ENCODE measurements around the gene SNPH.

SNPH gene

GRCh38 chr20:1302685-1303541 lies 36.8 kb downstream of the SNPH start:
- Histone ChIP-seq H3K9me3 (ENCODE audit: control insufficient read depth in 1 of 2, low read length in 2 of 2) (no peaks in the 10 kb centered on the region), H3K27ac (ENCODE audit: low read length) (no peak overlapping the region), H3K27me3 (ENCODE audit: low read depth, low read length) (no peaks in the 10 kb centered on the region), H3K4me3 (ENCODE audit: low read depth in 1 of 2, low read length in 2 of 2) (no peak overlapping the region), H3K4me1 (ENCODE audit: control insufficient read depth in 1 of 2, insufficient read depth in 2 of 2, low read length in 2 of 2) (no peaks in the 10 kb centered on the region), H3K36me3 (ENCODE audit: control insufficient read depth in 1 of 2, insufficient read depth in 2 of 2, low read length in 2 of 2) (peaks cover 9 to 41% of the 10 kb centered on the region in 2 donors)

GRCh38 chr20:1304710-1305515 lies 38.8 kb downstream of the SNPH start:
- Histone ChIP-seq H3K27ac (ENCODE audit: low read length) (no peak overlapping the region), H3K4me1 (ENCODE audit: control insufficient read depth in 1 of 2, insufficient read depth in 2 of 2, low read length in 2 of 2) (no peaks in the 10 kb centered on the region), H3K36me3 (ENCODE audit: control insufficient read depth in 1 of 2, insufficient read depth in 2 of 2, low read length in 2 of 2) (peaks cover 9 to 40% of the 10 kb centered on the region in 2 donors), H3K9me3 (ENCODE audit: control insufficient read depth in 1 of 2, low read length in 2 of 2) (no peaks in the 10 kb centered on the region), H3K4me3 (ENCODE audit: low read depth in 1 of 2, low read length in 2 of 2) (no peak overlapping the region), H3K27me3 (ENCODE audit: low read depth, low read length) (no peaks in the 10 kb centered on the region)

GRCh38 chr20:1305712-1306111 lies 39.6 kb downstream of the SNPH start:
- Histone ChIP-seq H3K4me1 (ENCODE audit: control insufficient read depth in 1 of 2, insufficient read depth in 2 of 2, low read length in 2 of 2) (no peaks in the 10 kb centered on the region), H3K4me3 (ENCODE audit: low read depth in 1 of 2, low read length in 2 of 2) (no peak overlapping the region), H3K27ac (ENCODE audit: low read length) (no peak overlapping the region), H3K9me3 (ENCODE audit: control insufficient read depth in 1 of 2, low read length in 2 of 2) (no peaks in the 10 kb centered on the region), H3K27me3 (ENCODE audit: low read depth, low read length) (no peaks in the 10 kb centered on the region), H3K36me3 (ENCODE audit: control insufficient read depth in 1 of 2, insufficient read depth in 2 of 2, low read length in 2 of 2) (peaks cover 9 to 39% of the 10 kb centered on the region in 2 donors)

- Histone ChIP-seq H3K9me3 (ENCODE audit: control insufficient read depth in 1 of 2, low read length in 2 of 2) (no peaks in the 10 kb centered on the region), H3K27ac (ENCODE audit: low read length) (no peak overlapping the region), H3K36me3 (ENCODE audit: control insufficient read depth in 1 of 2, insufficient read depth in 2 of 2, low read length in 2 of 2) (peaks cover 9 to 36% of the 10 kb centered on the region in 2 donors), H3K4me1 (ENCODE audit: control insufficient read depth in 1 of 2, insufficient read depth in 2 of 2, low read length in 2 of 2) (no peaks in the 10 kb centered on the region), H3K4me3 (ENCODE audit: low read depth in 1 of 2, low read length in 2 of 2) (no peak overlapping the region), H3K27me3 (ENCODE audit: low read depth, low read length) (no peaks in the 10 kb centered on the region)
Measured at GRCh38 chr20:1306316-1307135, 40.4 kb downstream of the SNPH start.

DNA sequence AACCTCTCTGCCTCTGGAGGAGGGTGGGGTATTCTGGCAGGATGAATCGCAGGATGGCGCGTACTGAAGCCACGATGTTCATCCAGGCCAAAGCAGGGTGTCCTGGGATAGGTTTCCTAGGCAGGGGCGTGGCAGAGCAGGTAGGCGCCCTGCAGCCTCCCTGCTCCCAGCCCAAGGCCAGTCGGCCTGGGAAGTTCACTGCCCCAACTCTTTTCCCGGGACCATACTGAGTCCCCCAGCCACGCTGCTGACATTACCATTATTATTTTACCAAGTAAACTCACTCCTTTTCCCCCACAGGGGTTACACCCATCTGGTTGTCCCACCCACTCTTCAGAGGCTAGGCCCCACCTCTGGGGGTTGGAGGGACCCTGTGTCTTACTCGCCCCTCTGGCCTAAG lies 41.1 kb downstream of the SNPH start:
- Histone ChIP-seq H3K36me3 (ENCODE audit: control insufficient read depth in 1 of 2, insufficient read depth in 2 of 2, low read length in 2 of 2) (peaks cover 9 to 36% of the 10 kb centered on the region in 2 donors), H3K4me1 (ENCODE audit: control insufficient read depth in 1 of 2, insufficient read depth in 2 of 2, low read length in 2 of 2) (no peaks in the 10 kb centered on the region), H3K4me3 (ENCODE audit: low read depth in 1 of 2, low read length in 2 of 2) (no peak overlapping the region), H3K27me3 (ENCODE audit: low read depth, low read length) (no peaks in the 10 kb centered on the region), H3K27ac (ENCODE audit: low read length) (no peak overlapping the region), H3K9me3 (ENCODE audit: control insufficient read depth in 1 of 2, low read length in 2 of 2) (no peaks in the 10 kb centered on the region)

DNA sequence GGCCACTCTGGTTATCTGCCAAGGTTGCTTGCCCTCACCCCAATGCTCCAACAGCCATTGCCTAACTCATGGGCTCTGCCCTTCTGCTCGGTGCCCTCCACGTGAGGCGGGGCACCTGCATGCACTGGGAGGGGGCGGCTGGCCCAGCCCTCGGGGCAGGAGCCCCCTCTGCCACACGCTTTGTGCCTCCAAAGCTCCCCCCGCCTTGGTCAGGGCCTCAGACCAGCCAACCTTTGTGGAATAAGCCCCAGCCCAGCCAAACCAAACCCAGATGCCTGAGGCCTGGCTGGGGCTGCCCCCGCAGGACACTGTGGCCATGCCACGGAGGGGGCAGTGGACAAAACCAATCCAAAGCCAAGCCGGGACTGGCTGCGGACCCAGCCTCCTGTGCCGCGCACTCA lies 41.5 kb downstream of the SNPH start:
- no peaks in the 10 kb centered on the region for H3K9me3 ChIP-seq (ENCODE audit: control insufficient read depth in 1 of 2, low read length in 2 of 2)
- no peak overlapping the region for H3K4me3 ChIP-seq (ENCODE audit: low read depth in 1 of 2, low read length in 2 of 2)
- H3K27ac ChIP-seq (ENCODE audit: low read length) = no peak overlapping the region
- H3K27me3 ChIP-seq (ENCODE audit: low read depth, low read length) = no peaks in the 10 kb centered on the region
- peaks cover 9 to 36% of the 10 kb centered on the region in 2 donors for H3K36me3 ChIP-seq (ENCODE audit: control insufficient read depth in 1 of 2, insufficient read depth in 2 of 2, low read length in 2 of 2)
- no peaks in the 10 kb centered on the region for H3K4me1 ChIP-seq (ENCODE audit: control insufficient read depth in 1 of 2, insufficient read depth in 2 of 2, low read length in 2 of 2)

DNA sequence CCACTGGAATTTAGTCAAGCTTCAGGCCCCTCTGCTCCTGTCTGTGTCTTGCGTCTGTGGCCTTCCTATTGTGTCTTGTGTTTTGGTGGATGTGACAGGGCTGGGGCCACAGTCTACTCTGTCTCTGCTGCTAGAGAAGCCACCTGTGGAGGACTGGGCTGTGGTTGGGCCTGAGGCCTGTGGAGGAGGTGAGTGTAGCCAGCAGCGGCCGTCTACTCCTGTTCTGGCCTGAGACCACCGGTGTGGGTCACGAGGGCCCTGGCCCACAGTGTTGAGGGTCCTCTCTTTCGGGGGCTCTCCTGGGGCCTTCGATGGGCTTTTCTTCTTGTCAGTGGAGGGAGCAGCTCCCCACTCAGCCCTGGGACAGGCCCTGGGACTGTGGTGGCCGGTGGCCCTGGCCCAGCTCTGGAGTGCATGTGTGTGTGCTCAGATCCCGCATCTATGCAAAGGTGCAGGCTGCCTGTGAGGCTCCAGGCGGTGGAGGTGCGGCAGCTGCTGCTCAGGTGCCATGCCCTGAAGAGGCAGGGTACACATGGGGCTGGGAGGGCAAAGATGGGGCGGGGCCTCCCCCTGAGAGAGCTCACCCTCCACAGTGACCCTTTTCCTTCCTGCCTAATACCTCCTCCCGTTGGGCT lies 42.1 kb downstream of the SNPH start:
- H3K27me3 ChIP-seq (ENCODE audit: low read depth, low read length) = no peaks in the 10 kb centered on the region
- no peaks in the 10 kb centered on the region for H3K9me3 ChIP-seq (ENCODE audit: control insufficient read depth in 1 of 2, low read length in 2 of 2)
- H3K36me3 ChIP-seq (ENCODE audit: control insufficient read depth in 1 of 2, insufficient read depth in 2 of 2, low read length in 2 of 2) = peaks cover 9 to 36% of the 10 kb centered on the region in 2 donors
- no peak overlapping the region for H3K4me3 ChIP-seq (ENCODE audit: low read depth in 1 of 2, low read length in 2 of 2)
- H3K27ac ChIP-seq (ENCODE audit: low read length) = no peak overlapping the region
- H3K4me1 ChIP-seq (ENCODE audit: control insufficient read depth in 1 of 2, insufficient read depth in 2 of 2, low read length in 2 of 2) = no peaks in the 10 kb centered on the region

- H3K36me3 ChIP-seq (ENCODE audit: control insufficient read depth in 1 of 2, insufficient read depth in 2 of 2, low read length in 2 of 2) = peaks cover 9 to 32% of the 10 kb centered on the region in 2 donors
- no peaks in the 10 kb centered on the region for H3K9me3 ChIP-seq (ENCODE audit: control insufficient read depth in 1 of 2, low read length in 2 of 2)
- H3K4me1 ChIP-seq (ENCODE audit: control insufficient read depth in 1 of 2, insufficient read depth in 2 of 2, low read length in 2 of 2) = peaks cover 0 to 4% of the 10 kb centered on the region in 2 donors
- no peaks in the 10 kb centered on the region for H3K27me3 ChIP-seq (ENCODE audit: low read depth, low read length)
- H3K27ac ChIP-seq (ENCODE audit: low read length) = no peak overlapping the region
- H3K4me3 ChIP-seq (ENCODE audit: low read depth in 1 of 2, low read length in 2 of 2) = no peak overlapping the region
Measured at GRCh38 chr20:1308702-1309095, 42.6 kb downstream of the SNPH start.

DNA sequence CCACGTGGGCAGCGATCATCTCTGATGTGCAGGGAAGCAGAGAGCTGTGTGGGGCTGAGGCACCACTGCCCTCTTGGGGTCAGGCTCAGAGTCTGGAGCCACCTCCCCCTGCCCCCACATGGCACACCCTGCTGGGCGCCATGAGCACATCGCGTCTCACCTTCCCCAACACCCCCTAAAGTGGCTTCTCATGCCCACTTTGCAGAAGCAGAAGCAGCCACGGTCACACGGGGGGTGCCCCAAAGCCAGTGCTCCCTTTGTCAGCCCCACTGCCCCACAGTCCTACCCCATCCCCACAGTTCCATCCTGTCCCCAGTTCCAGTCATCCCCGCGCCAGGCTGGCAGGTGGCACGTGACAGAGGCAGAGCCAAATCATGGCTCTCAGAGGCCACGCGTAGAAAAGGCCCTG lies 43.3 kb downstream of the SNPH start:
- Histone ChIP-seq H3K4me1 (ENCODE audit: control insufficient read depth in 1 of 2, insufficient read depth in 2 of 2, low read length in 2 of 2) (peaks cover 0 to 6% of the 10 kb centered on the region in 2 donors), H3K36me3 (ENCODE audit: control insufficient read depth in 1 of 2, insufficient read depth in 2 of 2, low read length in 2 of 2) (peaks cover 9 to 26% of the 10 kb centered on the region in 2 donors), H3K27ac (ENCODE audit: low read length) (no peak overlapping the region), H3K9me3 (ENCODE audit: control insufficient read depth in 1 of 2, low read length in 2 of 2) (no peaks in the 10 kb centered on the region), H3K27me3 (ENCODE audit: low read depth, low read length) (no peaks in the 10 kb centered on the region), H3K4me3 (ENCODE audit: low read depth in 1 of 2, low read length in 2 of 2) (no peak overlapping the region)

DNA sequence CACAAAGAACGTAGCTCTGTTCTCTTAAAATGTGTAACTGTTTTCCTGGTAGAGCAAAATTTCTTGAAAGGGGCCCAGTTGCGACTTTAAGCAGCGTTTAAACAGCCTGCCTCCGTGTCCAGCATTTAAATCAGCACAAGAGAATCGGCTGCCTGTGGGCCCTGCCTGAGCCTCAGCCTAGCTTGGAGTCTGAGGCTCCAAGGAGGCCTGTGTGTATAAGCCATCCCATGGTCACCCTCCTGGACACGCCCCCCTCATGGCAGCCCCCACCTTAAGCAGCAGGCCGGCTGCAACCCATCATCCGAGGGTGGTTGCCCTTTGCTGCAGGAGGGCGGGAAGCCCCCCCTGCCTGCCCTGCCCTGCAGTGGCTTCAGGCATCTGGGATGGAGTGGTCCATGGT lies 44.0 kb downstream of the SNPH start:
- H3K4me1 ChIP-seq (ENCODE audit: control insufficient read depth in 1 of 2, insufficient read depth in 2 of 2, low read length in 2 of 2) = peaks cover 0 to 6% of the 10 kb centered on the region in 2 donors
- H3K36me3 ChIP-seq (ENCODE audit: control insufficient read depth in 1 of 2, insufficient read depth in 2 of 2, low read length in 2 of 2) = peaks cover 4 to 20% of the 10 kb centered on the region in 2 donors
- no peaks in the 10 kb centered on the region for H3K27me3 ChIP-seq (ENCODE audit: low read depth, low read length)
- H3K4me3 ChIP-seq (ENCODE audit: low read depth in 1 of 2, low read length in 2 of 2) = no peak overlapping the region
- H3K27ac ChIP-seq (ENCODE audit: low read length) = no peak overlapping the region
- no peaks in the 10 kb centered on the region for H3K9me3 ChIP-seq (ENCODE audit: control insufficient read depth in 1 of 2, low read length in 2 of 2)

Measured in muscle layer of duodenum (tissue), 2 donors.